Endothelial cell of hepatic sinusoid (primary cell): ENCODE data around the gene PLPP4.

Source experiments
- in situ Hi-C: cut with HindIII; loops from 2 replicates; pipeline ENCODE4 v1.10.0; 2017; ENCODE audit warnings: low sequenced_read_pairs

The PLPP4 gene

GRCh38 chr10:120607016-120607709 is 150.1 kb downstream of the PLPP4 start:
- in situ Hi-C loops = no loop called here

GRCh38 chr10:120607710-120608703 is 151.0 kb downstream of the PLPP4 start:
- in situ Hi-C loops = no loop called here

DNA sequence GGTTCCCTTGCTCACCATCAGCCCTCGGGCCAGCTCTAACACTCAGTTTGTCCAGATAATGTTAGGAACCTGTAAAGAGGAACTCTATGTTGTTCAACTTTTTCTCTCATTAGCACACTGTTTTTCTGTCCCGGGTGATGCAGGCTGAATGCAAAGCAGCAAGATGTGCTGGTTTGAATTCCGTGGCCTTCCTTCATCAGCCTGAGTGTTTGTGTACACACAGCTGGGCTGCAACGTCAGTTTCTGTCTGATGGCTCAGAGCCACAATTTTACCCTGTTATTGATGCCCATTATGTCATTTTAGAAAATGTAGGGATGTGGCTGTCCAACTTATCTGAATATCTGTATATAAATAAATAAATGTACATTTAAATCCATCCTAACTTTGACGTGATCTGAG is 152.0 kb downstream of the PLPP4 start:
- in situ Hi-C loops = no loop called here

- in situ Hi-C loops = no loop called here
Observed at GRCh38 chr10:120610791-120611190, 153.8 kb downstream of the PLPP4 start.

GRCh38 chr10:120612756-120613155 is 155.7 kb downstream of the PLPP4 start:
- in situ Hi-C loops = no loop called here

GRCh38 chr10:120613180-120613579 is 156.2 kb downstream of the PLPP4 start:
- in situ Hi-C loops = no loop called here

- in situ Hi-C loops = no loop called here
Observed at GRCh38 chr10:120614680-120615079, 157.7 kb downstream of the PLPP4 start.

DNA sequence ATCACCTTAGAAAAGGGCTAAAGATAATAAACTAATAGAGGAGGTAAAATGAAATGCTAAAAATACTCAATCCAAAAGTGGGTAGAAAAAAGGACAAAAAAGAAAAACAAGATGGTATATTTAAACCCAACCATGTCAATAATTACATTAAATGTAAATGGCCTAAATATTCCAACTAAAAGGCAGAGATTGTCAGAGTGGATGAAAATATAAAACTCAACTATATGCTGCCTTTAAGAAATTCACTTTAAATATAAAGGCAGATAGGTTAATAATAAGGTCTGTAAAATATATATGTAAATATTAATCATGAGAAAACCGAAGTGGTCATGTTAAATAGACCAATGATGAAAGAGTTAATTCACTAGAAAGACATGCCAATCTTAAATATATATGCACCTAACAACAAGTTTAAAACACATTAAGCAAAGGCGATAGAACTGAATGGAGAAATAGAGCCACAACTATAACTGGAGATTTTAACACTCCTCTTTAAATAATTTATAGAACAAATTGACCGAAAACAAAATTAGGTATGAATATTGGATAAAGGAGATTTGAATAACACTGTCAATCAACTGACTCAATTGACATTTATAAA is 159.4 kb downstream of the PLPP4 start:
- in situ Hi-C loops = no loop called here

DNA sequence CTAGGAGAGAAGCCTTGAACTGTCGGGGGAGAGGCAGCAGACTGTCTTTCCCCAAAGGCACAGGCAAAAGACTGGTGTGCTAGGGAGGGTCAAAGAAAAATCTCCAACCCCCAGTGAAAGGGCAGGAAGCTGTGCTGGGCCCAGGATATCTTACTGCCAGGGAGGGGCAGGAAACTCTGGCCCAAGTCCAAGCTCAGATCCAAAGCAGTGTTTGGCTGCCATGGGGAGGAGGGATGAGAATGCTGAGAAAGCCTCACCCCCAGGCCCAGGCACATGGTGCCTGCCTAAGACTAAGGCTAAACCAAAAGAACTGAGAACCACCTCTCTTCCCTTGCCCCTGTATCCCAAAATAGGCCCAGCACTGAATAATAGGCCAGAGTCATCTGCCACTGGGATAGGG is 171.2 kb downstream of the PLPP4 start:
- in situ Hi-C loops = no loop called here

DNA sequence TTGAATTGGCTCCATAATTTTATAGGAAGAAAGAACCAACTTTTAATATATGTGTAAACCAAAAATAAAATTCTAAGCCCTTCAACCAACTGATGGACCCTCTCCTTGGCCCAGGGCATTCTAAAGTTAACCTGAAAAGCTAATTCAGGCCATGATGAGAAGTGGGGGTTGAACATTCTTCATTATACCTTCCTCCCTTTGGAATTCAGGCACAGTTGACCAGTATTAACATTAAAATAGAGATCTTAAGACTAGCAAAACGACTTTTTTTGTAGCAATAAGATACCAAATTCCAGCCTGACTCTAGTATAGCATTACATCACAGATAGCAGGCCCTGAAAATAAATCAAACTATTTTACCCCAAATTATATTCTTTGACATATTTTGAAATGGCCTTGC is 173.2 kb downstream of the PLPP4 start:
- in situ Hi-C loops = no loop called here

- in situ Hi-C loops = no loop called here
Observed at GRCh38 chr10:120632047-120632446, 175.0 kb downstream of the PLPP4 start.

DNA sequence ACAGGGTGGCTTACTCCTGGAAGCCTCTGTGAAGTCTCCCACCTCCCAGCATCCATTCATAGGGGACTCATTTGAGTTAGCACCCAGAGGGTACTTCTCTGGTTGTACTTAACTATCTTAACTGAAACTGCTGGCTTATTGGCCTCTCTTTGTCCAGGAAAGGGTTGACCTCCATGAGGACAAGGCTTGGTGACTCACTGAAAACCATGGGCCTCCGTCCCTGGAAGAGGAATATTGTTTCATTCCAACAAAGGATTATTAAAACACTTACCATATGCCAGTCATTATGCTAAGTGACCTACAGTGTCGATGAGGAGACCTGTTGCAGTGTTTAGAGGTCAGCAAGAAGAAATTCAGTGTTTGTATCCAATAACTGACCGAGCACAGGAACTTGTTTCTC is 175.9 kb downstream of the PLPP4 start:
- in situ Hi-C loops = no loop called here

DNA sequence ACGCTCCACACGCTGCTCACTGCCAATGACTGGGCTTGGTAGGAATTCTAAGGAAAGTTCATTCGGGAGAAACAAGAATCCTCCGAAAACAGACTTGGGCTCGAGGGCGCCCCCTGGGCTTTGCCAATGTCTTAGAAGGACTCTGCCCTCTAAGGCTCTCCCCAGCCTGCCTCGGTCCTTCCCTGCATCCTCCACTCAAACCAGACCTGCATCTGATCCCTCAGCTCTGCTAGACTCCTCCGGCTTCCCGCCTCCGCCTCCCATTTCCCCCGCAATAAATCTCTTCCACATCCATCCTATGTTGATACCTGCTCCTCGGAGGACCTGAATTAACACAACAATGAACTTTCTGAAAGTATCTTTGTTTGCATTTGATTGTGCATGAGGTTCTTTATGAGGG is 177.6 kb downstream of the PLPP4 start:
- in situ Hi-C loops = no loop called here
